Measurements from ENCODE around the gene ZNF318.
"Not testable (repeated sequence)": the region's sequence is repeated elsewhere in the genome, so short reads cannot be mapped to it uniquely, and the experiment has no call there.

ZNF318 gene

DNA sequence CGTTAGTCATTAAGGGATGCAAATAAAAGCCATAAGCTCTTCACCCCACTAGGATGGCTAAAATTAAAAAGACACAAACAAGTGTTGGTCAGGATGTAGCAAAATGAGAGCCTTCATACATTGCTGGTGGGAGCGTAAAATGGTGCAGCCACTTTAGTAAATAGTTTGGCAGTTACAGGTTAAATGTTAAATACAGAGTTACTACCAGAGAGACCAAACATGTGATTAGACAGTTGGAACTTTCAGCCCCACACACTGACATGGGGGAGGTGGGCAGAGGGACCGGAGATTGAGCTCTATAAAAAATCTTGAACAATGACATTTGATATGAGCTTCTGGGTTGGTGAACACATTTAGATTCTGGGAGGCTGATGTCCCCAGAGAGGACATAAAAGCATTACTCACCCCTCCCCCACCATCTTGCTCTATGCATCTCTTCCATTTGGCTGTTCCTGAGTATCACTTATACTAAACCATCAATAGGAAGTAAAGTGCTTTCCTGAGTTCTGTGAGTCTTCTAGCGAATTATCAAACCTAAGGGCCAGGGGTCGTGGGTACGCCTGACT lies 20.4 kb upstream of the ZNF318 start:
- no peak for DNase-seq (ENCODE audit: low read depth)

DNA sequence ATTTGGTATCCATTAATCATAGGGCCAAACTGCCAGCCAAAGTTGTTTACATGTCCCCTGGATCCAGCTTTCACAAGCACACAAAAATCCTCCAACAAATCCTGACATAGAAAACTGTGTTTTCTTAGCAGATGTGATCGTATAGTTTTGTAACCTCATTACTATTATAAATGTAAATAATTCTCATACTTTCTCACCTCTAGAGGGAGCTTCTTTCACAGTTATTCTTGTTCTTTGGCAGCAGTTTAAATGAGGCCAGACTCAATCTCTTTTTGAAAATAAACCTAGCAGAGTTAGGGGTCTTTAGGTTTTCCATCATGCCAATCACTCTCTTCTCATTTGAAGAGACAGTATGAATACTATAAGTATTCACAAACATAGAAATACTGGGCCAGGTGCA lies 17.0 kb upstream of the ZNF318 start:
- DNase-seq (ENCODE audit: low read depth): no peak

DNA sequence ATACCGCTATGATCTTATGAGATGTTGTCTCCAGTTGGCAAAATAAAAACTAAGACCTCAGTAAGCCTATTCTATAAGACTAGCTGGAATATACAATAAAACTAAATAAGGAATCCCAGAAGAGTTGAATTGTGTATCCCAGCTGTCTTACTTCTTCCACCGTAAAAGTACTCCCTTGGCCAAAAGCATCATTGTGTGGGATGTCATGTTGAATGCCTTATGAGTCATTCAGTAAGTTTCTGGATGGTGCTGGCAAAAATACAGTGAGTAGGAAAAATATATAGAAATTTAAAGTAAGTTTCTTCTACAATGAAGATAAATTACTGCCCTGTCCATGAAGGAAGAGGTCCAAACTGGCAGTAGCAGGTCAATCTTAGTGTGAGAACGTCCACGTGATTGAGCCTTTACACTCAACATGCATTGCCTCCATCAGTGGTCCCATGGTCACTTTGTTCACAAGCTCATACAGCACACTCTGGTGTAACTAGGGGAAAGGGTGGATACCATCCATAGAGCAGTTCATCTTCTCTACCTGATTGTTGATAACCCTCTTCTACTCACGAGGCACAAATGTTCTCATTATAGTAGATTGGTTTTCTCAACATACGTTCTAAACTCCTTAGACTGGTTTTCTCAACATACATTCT lies 13.7 kb upstream of the ZNF318 start:
- DNase-seq (ENCODE audit: low read depth): no peak

DNA sequence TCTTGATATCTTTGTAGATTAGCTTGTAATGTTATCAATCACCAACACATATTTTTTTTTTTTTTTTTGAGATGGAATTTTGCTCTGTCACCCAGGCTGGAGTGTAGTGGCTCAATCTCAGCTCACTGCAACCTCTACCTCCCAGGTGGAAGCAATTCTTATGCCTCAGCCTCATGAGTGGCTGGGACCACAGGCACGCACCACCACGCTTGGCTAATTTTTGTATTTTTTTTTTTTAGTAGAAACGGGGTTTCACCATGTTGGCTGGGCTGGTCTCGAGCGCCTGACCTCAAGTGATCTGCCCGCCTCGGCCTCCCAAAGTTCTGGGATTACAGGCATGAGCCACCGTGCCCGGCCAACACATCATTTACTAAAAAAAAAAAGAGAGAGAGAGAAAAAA lies 11.4 kb upstream of the ZNF318 start:
- DNase-seq (ENCODE audit: low read depth): not testable (repeated sequence)

DNA sequence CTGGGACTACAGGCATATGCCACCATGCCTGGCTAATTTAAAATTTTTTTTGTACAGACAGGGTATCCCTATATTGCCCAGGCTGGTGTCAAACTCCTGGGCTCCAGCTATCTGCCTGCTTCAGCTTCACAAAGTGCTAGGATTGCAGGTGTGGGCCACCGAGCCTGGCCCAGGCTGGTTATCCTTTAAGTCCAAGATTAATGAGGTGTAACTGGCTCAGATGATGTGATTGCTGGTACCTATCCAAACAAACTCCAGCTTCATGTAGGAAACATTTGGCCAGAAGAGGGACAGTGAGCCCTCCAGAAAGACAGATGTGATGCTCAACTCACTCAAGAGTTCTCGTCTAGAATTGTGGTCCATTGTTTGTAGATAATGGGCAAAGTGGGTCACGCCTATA lies 9.2 kb upstream of the ZNF318 start:
- no peak for DNase-seq (ENCODE audit: low read depth)

DNA sequence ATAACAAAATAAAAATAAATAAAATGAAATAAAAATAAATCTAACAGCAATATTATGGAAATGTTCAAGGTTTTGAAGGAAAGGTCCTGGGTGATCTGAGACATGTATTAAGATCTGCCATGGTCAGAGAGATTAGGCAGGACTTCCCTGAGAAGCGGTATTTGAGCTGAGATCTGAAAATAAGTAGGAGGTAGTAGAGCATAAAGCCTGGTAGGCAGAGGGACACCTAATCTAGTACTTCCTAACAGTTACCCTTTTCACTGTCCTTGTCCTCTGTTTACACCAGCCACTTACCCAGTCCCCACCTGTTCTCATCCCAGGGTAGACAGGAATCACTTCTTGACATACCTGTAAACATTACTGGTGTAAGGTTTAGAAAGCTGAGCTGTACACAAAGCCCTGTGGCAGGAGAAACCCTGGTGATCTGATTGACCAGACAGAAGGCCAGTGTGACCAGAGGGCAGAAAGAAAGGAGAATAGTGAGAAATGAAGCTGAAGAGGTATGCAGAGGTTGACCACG lies 8.3 kb upstream of the ZNF318 start:
- DNase-seq (ENCODE audit: low read depth): no peak

DNA sequence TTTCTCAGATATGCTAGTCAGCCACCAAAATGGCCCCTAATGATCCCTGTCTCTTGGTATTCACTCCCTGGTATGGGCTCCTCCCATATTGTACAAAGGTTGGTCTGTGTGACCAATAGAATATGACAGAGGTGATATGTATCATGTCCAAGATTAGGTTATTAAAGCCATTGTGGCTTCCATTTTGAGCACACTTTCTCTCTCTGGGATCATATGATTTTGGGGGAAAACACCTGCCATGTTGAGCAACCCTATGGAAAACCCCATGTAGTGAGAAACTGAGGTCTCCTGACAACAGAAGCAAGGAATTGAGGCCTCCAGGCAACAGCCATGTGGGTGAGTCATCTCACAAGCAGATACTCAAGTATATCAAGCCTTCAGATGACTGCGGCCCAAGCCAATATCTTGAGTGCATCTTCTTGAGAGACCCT lies 7.1 kb upstream of the ZNF318 start:
- DNase-seq (ENCODE audit: low read depth): no peak

DNA sequence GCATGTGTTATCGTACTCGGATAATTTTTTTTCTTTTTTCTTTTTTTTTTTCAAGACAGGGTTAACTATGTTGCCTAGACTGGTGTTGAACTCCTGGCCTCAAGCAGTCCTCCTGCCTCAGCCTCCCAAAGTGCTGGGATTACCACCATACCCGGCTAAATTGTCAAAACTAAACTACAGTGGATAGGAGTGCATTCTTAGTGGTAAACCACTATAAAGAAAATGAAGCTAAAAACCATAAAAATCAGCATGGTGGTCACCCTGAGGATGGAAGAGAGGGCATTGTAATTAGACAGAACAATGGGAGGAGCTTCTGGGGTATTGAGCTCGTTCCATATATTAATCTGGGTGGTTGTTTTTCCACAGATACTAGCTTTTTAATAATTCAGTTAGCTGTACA lies 6.2 kb upstream of the ZNF318 start:
- no peak for DNase-seq (ENCODE audit: low read depth)

DNA sequence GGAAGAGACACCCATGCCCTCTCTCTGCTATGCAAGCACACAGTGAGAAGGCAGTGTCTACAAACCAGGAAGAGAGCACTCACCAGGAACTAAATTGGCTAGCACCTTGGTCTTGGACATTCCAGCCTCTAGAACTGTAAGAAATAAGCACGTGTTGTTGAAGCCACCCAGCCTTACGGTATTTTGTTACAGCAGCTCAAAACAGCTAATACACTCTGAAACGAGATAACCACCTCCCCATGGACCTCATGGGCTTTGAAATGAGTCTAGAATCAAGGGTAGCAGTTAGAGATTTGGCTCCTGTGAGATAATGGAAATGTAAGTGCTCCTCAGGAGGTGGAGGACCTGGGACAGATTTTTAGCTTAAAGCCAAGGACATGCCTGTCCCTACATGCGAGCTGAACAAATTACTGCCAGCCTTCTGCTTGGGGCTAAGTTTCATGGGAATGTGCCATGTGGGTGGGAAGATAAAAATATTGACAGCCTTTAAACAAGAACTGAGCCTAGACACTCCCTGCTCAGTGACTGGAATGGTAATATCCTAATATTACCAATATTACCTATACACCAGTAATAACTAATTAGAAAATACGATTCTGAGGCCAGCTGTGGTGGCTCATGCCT lies 3.9 kb upstream of the ZNF318 start:
- no peak for DNase-seq (ENCODE audit: low read depth)

DNA sequence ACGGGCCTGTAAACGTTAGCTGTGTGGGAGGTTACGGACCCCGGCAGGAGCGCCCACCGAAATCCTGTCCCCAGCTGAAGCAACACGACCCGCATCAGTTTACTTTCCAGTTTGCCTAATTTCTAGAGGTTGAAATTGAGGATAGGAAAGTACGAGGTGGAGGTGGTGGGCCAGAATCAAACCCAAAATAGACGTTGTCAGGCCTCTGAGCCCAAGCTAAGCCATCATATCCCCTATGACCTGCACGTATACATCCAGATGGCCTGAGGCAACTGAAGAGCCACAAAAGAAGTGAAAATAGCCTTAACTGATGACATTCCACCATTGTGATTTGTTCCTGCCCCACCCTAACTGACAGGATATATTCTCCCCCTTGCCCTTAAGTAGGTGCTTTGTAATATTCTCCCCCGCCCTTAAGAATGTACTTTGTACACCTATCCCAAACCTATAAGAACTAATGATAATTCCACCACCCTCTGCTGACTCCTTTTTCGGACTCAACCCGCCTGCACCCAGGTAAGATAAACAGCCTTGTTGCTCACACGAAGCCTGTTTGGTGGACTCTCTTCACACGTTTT lies 645 bp upstream of the ZNF318 start:
- DNase-seq (ENCODE audit: low read depth): not testable (repeated sequence)

DNA sequence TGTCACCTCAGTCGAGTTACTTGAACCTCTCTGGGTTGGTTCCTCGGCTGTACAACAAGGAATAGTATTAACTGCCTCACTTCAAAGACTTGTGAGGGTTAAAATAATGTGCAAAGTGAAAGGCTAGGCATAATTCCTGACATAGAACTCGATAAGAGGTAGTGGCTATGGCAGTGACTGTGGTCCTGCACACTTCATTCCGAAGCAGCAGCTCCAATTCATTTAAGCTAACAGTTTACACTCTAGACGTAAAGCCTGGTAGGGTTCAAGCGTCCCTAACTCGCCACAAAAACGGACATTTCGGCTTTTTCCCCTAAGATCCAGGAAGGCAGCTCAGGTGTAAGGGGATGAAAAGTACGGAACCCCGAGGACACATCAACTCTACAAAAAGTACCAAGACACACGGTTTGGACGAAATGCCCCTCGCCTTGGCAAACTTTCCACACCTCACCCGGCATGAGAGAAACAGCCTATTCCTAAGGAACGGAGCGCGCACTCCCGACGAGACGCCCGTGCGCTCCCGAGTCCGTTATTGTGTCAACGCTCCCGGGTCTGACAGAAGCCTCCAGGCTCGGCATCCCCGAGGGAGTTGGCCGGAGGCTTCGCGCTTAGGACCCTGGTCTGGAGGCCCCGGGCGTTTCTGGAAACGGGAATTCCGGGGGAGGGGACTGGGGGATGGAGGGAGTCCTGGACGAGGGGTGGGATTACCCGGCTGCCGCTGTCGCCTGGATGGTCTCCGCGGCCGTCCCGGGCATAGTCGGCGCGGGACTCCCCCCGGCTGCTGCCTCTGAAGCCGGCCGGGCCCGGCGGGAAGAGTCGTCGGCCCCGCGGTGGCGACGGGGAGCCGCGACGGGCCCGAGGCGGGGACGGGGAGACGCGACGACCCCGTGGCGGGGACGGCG lies 937 bp downstream of the ZNF318 start:
- no peak for DNase-seq (ENCODE audit: low read depth)

DNA sequence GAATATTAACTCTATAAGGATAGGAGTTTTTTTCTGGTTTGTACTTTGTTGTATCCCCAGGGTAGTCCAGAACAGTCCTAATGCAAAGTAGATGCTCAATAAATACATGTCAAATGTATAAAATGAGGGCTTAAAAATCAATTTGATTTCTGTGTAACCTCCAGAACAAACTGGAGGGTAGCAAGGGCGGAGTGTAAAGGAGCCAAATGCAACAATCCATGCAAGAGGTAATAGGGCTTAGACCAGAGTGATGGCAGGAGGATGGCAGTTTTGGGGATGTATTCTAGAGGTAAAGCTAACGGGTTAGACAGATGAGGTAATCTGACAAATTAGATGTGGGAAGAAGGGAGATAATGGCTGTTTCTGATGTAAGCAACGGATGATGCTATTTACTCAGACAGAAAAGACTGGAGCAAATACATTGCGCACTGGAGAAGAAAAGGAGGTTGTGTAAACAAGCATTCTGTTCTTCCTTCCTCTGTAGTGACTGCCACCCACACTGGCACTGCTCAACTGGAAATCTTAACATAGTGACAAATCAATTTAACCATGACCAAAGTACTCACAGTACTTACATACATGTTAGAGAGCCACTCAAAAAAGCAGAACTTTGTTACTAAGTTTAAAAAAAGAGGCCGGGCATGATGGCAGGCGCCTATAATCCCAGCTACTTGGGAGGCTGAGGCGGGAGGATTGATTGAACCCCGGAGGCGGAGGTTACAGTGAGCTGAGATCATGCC lies 2.0 kb downstream of the ZNF318 start:
- no peak for DNase-seq (ENCODE audit: low read depth)

DNA sequence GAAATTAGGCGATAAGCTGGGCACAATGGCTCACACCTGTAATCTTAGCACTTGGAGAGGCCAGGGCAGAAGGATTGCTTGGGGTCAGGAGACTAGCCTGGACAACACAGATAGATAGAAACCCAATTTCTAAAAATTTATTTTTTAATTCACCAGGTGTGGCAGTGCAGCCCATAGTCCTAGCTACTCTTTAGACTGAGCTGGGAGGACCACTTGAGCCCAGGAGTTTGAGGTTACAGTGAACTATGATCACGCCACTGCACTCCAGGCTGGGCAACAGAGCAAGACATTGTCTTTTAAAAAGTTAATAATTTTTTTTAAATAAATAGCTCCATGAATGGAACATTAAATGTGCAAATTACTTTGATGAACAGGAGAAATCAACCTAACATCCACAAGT lies 8.2 kb downstream of the ZNF318 start:
- DNase-seq (ENCODE audit: low read depth): no peak

DNA sequence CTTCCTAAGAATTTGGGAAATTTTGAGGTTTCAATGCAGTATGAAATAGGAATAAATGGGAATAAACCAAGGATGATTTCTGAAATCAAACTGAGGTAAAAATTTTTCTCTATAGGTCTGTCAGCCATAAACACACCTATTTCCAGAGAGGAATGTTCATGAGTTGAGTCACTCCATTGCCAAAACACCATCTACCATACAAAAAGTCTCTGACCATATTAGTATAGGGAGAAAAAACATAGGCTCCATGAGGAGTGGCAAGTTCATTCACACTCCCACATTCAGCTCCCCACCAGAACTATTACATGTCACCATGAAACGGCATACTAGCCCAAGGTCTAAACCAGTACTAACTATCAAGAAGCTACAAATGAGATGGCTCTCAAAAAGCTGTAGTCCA lies 9.6 kb downstream of the ZNF318 start:
- no peak for DNase-seq (ENCODE audit: low read depth)

DNA sequence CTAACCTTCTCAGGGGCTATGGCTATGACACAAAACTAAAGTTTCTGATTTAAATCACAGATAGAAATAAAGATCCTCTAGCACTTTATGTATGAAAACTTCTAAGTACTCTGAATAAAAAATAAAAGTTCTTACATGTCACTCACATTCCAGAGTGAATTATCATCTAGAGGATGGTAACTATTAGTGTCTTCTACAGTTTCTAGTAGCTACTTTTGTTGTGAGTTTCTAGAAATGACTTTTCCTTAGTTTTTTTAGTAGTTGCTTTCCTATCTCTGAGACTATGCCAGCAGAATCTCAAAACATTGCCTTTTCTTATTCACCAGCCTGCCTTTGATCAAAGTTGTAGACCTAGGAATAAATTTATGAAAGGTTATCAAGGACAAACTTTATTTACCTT lies 10.1 kb downstream of the ZNF318 start:
- no peak for DNase-seq (ENCODE audit: low read depth)

DNA sequence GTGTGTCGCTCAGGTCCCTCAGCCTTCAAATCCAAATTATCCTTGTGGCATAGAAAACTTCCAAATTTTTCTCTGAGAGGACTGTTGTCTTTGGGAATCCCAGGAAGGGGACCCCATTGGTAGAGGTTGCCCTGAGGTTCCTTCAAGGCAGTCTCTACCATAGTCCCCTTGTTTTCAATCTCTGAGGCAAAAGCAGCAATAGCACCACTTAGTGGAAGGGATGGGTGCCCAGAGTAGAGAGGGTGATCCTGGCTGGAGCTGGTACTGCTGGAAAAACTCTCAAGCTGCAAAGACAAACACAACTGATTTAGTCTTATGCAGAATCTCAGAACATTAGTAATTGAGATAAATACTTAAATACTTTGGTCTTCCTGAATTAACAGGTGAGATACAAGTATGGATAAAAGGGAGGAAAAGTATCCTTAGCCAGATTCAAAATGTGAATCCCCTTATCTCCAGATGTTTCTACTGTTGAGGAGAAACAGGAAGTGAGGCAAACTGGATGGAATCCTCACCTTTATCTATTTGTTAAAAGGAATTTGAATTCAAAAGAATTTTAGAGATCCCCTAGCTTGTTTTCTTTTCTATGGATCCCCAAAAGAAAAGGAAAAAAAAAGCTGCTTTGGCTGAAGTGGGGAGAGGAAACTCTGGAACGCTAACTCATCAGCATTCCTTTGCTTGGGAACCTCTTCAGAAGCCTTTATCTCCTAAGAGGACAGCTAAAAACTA lies 13.4 kb downstream of the ZNF318 start:
- DNase-seq (ENCODE audit: low read depth): no peak

DNA sequence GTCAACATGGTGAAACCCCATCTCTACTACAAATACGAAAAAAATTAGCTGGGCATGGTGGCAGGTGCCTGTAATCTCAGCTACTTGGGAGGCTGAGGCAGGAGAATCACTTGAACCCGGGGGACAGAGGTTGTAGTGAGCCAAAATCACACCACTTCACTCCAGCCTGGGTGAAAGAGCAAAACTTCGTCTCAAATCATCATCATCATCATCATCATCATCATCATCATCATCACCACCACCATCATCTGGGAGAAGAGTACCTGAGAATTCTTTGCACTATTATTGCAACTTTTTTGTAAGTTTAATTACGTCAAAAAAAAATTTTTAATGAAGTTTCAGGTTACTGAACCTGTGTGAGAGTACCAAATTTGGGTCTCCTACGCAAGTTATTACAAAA lies 17.5 kb downstream of the ZNF318 start:
- not testable (repeated sequence) for DNase-seq (ENCODE audit: low read depth)

DNA sequence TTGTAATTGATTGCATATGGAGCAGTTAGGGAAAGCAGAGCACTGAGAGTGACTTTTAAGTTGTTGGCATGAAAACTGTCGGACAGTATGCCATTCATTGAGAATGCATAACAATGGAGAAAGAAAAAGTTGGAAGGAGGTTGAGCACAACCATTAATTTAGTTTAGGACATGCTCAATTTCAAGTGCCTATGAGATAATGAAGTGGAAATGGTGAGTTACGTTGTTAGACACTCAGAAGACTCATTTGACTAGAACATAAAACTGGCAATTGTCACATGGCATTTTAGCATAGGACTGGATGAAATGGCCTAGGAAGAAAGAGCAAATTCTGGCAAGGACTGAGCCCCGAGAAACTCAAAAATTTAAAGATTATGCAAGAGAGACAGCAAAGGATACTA lies 22.0 kb downstream of the ZNF318 start:
- no peak for DNase-seq (ENCODE audit: low read depth)

DNA sequence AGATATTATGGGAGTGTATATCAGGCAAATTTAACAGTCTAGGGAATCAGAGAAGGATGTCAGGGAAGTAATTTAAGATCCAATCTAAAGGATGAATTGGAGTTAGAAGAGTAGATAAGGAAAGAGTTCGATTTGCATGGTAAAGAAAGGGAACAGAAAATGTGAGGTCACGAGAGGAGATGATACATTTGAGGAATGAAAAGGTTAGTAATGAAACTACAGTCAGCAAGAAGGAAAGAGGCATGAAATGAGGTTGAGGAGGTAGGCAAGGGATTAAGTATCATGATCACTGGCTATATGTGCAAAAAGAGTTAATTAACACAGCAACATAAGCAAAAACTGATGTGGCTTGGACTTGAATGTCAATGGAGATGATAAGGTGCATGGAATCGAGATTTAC lies 22.4 kb downstream of the ZNF318 start:
- DNase-seq (ENCODE audit: low read depth): no peak

DNA sequence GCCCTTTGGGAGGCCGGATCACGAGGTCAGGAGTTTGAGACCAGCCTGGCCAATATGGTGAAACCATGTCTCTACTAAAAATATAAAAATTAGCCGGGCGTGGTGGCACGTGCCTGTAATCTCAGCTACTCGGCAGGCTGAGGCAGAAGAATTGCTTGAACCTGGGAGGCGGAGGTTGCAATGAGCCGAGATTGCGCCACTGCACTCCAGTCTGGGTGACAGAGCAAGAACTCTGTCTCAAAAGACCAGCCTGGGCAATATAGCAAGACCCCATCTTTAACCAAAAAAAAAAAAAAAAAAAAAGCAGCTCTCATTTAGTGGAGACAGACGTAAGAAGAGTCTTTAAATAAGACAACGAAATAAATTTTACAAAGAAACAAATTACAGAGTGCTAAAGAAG lies 23.2 kb downstream of the ZNF318 start:
- DNase-seq (ENCODE audit: low read depth): not testable (repeated sequence)

DNA sequence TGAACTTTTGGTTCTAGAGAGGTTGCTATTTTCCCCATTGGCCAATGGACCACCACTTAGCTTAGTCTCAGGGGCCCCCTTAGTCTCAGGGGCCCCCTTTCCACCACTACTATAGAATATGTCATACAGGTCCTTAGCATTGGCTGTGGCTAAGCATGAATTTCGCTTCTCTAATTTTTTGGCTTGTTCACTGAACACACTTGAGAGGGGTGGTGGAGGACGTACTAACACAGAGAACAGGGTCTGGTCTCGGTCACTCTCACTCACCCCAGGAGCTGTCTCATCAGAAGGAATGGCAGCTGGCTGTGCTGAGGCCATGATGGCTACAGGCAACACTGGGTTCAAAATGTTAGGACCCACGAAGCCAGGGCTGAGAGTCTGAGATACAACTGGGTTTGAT lies 30.3 kb downstream of the ZNF318 start:
- no peak for DNase-seq (ENCODE audit: low read depth)
